Activated naive CD8-positive, alpha-beta T cell treated with anti-CD3 and anti-CD28 coated beads, Interleukin-2, amount 50 U/mL, for 16 hours (primary cell): ENCODE results near the gene ZNF543.
"Not testable (repeated sequence)": the region's sequence is repeated elsewhere in the genome, so short reads cannot be mapped to it uniquely, and the experiment has no call there.

Source experiments
- DNase-seq: peaks from one replicate; pipeline ENCODE4 v3.0.0-alpha.2; 2020; ENCODE audit warnings: low read depth, low spot score

ZNF543 gene

DNA sequence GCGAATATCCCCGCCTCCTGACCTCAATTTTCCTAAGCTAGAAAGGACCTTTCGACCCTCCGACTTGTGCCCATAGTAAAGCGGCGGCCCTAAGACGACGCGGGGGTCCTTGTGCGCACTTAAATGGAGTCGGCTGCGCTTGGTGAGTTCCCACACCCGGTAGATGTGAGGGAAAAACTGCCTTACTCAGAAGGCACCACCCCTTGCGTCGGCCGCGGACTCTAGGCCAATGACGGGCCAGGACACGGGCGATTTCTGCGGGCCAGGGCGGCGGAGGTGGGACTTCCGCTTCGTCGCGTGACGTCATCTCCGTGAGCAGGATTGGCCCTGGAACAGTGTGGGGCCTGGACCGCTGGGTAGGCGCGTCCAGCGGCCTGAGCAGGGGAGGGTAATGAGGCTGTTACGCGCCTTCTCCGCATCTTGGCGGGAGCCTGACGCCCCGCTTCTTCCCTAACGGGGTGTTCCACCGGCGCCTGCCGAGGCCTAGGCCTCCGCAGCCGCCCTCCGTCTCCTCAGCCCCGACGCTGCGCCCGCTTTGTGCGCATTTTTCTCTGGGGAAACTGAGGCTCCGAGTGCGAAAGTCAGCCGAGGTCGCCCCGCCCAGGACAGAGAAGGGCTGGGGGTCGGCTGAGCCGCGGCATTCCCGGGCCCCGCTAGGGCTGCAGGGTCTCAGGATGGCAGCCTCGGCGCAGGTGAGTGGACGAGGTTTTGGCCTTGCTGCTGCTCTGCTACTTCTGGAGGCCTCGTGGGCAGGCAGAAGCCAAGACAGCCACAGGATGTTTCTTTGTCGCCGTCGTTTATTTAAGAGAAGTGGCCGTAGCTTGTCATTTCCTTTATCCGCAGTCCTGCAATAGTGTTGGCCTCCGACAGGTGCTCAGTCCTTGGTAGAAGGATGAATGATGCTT, at the start of gene ZNF543:
Gene ZNF543, plus strand, starts transcription at position 293 of the 905 bp plus-strand sequence. Its CDS starts 382 bp downstream, at position 675.
- DNase-seq, result peak; percentile 85

DNA sequence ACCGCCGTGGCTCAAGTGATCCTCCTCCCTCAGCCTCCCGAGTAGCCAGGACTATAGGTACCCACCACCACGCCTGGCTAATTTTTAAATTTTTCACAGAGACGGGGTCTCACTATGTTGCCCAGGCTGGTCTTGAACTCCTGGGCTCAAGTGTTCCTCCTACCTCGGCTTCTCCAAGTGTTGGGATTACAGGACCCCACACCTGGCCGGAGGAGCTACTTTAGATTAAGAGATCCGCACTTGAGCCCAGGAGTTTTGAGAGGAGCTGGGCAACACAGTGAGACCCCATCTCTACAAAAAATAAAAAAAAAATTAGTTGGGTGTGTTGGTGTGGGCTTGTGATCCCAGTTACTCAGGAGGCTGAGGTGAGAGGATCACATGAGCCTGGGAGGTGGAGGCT, 49.0 kb upstream of the ZNF543 start:
- DNase-seq, result no peak

DNA sequence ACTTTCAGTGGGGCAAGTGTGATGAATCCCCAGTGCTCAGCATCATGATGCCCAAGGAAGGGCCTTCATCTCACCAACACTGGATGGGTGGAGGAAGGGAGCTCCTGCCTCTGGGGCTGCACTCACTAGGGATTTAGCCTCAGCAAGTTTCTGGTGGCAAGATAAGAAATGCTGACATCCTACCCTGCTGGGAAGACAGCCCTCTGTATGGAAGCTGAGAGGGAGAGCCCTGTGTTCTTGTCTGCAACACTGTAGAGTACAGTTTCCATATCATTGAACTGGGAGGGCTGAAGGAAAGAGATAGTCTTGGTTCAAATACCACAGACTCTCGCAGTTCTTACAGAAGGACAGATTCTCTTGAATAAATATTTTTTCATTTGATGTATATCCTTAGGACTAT, 47.3 kb upstream of the ZNF543 start:
- no peak for DNase-seq

DNA sequence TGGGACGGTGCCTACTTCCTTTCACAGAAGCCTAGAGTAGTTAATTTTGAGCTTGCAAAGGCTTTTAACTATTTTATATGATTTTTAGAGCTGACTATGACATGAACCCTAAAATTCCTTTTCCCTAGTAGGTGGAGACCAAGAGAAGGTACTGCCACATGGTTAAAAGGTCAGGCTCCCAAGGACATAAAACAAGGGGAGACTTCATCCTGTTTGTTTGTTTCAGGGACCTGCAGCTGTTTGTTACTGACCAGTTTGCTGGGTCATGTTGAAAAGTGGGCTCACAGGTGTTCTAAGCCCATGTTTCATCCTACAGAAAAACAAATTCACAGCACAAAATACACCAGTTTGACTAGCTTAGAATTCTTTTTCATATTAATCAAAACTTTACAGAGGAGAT, 43.8 kb upstream of the ZNF543 start:
- no peak for DNase-seq

DNA sequence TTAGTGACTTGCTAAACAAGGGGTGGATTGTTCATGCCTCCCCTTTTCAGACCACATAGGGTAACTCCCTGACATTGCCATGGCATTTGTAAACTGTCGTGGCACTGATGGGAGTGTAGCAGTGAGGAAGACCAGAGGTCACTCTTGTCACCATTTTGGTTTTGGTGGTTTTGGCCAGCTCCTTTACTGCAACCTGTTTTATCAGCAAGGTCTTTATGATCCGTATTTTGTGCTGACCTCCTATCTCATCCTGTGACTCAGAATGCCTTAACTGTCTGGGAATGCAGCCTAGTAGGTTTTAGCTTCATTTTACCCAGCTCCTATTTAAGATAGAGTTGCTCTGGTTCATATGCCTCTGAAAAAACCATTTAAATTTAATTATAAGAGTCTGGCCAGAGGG, 41.8 kb upstream of the ZNF543 start:
- DNase-seq, result not testable (repeated sequence)

DNA sequence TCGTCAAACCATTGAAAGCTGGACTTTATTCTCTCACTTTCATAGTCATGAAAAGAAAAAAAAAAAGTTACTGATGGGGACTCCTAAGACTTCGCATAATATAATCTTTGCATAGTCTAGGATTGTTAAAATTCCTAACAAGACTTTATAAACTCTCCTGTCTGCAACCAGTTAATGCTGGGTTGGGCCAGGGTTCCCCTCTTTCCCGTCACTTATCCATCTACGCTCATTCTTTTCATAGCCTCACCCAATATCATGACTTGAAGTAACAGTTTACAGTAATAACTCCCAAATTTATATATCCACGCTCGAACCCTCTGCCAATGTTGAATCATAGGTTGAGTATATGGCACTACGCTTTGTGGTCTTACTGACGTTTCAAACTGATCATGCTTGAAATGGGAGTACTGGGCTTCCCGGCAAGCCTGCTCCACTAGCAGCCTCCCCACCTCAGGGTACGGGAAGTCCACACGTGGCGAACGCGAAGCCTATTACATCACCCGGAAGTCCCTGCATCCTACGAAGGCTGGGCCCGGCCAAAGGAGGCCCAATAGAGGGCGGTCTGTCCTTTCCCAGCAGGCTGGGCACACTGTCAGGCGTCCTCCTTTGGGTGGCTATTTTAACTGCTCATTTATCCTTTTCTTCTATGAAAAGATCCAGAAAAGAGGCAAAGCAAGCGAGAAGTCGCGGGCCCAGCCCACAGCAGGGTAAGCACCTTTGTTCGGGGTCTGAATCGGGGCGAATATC, 40.7 kb upstream of the ZNF543 start:
- DNase-seq, result peak; percentile 64

DNA sequence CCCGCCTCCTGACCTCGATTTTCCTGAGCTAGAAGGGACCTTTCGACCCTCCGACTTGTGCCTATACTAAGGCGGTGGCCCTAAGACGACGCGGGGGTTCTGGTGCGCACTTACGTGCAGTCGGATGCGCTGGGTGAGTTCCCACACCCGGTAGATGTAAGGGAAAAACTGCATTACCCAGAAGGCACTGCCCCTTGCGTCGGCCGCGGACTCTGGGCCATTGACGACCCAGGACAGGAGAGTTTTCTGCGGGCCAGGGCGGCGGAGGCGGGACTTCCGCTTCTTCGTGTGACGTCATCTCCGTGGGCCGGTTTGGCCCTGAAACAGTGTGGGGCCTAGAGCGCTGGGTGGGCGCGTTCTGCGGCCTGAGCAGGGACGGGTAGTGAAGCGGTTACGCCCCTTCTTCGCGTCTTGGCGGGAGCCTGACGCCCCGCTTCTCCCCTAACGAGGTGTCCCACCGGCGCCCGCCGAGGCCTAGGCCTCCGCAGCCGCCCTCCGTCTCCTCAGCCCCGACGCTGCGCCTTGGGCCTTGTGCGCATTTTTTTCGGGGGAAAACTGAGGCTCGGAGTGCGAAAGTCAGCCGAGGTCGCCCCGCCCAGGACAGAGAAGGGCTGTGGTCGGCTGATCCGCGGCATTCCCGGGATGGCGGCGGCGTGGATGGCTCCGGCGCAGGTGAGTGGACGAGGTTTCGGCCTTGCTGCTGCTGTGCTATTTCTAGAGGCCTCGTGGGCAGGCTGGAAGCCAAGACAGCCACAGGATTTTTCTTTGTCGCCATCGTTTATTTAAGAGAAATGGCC, 39.9 kb upstream of the ZNF543 start, which contains the start of gene ZNF460:
Gene ZNF460, plus strand, starts transcription at position 321 of the 797 bp plus-strand sequence. Its CDS starts 322 bp downstream, at position 643.
- peak; percentile 95 for DNase-seq

DNA sequence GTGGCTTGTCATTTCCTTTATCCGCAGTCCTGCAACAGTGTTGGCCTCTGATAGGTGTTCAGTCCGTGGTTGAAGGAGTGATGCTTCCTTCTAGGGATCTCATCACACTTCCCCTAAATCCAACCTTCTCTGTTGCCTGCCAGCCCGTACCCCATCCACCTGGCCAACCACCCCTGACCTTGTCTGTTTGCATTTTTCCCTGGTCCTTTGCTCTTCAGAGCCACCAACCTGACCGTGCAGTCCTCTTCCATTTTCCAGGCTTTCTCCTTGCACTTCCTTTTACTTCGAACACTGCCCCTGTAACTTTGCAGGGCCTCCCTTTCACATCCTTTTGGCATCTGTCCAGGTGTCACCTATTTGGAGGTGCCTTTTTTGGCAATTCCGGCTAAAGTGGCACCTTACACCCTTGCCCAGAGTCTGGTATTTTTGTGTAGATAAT, 39.3 kb upstream of the ZNF543 start:
- no peak for DNase-seq

DNA sequence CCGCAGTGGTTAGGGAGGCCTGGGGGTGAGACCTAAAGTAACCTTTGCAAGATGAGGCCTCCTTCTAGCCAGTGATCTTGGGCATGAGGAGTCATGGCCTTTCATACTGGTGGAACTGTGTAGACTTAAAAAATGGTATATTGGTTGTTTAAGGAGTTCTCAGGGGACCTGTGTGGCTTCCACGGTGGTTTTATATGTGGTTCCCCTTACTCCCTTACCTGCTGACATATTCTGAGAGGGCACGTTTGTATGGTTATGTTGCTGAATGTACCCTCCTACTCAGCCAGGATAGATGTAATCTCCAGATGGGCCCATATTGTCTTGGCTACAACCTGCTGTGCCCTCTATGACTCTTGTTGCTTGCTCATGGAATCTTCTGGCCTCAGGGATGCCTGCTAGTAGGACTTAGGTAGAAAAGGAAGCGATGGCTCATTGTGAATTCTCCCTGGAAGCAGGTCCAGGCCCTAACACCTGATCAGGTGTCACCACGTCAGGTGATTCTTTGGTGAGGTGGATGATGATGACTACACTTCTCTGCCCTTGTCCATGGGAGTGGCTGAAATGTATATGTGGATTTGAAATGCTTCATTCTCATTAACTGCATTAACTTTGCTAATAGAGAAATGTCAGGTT, 38.1 kb upstream of the ZNF543 start:
- no peak for DNase-seq

DNA sequence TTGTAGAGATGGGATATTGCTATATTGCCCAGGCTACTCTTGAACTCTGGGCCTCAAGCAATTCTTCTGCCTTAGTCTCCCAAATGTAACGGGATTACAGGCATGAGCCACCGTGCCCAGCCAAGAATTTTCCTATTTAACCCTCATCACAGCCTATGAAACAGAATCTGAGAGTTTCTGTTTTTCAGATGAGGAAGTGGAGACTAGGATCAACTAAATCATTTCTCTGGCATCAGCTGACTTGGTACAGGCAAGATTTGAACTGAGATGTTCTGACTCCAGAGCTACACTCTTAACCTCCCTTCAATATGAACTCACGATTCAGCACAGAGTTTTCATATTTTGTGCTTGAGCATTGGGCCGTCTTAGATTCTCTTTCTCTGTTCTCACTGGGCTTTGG, 31.9 kb upstream of the ZNF543 start:
- no peak for DNase-seq

DNA sequence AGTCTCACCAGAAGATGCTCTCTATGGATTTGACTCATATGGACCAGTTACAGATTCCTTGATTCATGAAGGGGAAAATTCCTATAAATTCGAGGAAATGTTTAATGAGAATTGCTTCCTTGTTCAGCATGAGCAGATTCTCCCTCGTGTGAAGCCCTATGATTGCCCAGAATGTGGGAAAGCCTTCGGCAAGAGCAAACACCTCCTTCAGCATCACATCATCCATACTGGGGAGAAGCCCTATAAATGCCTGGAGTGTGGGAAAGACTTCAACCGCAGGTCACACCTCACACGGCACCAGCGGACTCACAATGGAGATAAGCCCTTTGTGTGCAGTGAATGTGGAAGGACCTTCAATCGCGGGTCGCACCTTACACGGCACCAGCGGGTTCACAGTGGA, 29.3 kb upstream of the ZNF543 start:
- no peak for DNase-seq

DNA sequence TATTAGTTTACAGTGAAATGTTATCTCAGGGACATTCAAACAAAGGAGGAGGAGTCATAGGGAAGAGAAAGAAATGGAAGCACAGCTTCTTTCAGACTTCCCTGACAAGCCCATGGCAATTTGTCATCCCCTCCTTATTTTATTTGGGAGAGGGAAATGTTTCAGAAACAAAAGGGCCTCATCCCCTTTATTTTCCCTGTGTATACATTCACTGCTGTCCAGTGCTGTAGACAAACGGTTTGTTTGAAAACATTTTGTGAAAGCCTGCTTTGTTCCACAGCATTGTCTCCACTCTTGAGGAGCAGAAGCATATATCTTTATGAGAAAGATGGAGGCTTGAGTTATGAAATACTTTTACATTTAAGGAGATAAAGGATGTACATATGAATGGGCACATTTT, 27.7 kb upstream of the ZNF543 start:
- DNase-seq, result no peak

DNA sequence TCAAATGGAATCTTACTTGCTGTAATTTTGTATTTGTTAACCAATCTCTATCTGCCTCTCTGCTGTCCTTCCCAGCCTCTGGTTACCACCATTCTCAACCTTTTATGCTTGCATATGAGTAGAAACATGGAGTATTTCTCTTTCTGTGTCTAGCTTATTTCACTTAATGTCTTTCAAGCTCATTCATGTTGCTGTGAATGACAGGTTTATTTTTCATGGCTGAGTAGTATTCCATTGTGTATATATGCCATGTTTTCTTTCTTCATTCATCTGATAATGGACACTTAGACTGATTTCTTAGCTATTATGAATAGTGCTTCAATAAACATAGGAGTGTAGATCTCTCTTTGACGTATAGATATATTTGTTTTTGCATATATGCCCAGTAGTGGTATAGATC, 26.6 kb upstream of the ZNF543 start:
- DNase-seq, result no peak

DNA sequence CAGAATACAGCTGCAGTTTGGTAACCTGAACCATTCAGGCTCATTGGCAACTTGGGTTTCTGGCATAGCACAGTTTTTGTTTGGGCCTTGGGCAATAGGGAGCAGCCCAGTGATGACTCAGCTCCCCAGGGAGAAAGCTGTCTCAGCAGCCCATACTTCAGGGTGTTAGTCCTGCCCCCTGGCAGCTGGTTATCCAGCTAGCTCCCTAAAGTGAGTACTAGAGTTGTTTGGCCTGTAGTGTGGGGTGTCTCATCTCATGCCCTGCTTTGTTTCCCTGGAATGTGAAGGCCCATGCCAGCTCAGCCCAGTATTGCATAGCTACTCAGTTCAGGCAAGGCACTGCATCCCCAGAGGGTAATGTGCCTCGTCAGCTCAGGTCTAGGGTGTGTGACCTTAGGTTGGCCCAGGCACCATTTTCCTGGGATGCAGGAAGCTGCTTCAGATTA, 18.2 kb upstream of the ZNF543 start:
- no peak for DNase-seq

DNA sequence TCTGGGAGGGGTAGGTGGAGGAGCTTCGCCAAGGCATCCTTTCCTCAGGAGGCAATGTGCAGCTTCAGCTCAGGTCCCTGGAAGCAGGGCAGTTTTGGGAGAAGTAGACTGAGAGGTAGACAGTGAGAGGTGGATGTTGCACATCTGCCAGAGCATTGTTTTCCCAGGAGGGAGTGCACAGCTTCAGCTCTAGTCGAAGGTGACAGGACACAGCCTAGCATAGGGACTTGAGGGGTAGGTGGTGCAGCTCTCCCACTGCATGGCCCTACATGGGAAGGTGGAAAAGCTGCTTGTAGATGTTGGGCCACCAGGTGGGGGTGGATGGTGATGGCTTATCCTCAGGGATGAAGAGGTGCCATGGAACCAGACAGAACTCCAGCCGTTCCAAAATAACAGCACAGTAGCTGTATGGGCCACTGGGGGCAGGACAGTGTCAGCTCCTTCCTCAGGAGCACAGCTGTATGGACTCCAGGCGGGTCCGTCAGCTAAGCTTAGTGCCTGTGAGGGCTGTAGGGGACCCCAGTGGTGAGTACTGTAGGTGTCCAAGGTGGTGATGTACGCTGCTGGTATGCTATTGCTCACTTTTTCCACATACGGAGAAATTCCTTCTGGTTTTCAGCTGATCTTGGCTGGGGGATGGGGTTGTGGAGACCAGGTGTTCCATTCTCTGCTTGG, 17.4 kb upstream of the ZNF543 start:
- DNase-seq, result no peak

DNA sequence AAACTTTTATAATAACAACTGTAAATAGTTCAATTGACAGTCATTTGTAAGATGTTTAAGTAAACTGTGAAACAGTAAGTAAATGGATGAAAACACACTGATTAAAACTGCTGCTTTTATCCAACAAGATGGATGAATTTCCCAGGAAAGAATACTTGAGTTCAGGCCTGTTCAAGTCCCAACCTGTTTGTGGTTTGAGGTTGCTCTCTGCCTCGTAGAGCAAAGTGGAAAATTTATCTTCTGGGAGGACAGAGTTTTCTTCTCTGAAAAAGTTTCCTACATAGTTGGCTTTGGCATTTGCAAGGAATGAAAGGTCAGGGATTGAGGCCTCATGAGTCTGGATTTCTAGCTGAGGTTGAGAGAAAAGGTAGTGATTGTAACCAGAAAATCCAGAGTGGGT, 15.2 kb upstream of the ZNF543 start:
- no peak for DNase-seq

DNA sequence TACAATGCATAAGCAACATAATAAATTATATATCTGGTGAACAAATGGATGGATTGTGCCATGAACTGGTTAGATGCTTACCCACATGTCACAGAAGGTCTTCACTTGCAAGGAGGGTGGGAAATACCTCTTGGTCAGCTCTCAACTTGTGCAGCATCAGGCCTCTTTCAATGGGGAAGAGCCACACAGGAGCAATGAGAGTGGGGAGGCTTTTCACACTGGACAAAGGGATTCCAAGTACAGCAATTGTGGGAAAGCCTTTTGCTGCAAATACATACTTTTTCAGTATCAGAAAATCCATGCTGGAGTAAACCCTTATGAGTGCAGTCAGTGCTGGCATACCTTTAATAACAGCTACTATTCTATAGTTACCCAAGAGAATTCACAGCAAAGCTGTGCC, 11.8 kb upstream of the ZNF543 start:
- DNase-seq, result no peak

DNA sequence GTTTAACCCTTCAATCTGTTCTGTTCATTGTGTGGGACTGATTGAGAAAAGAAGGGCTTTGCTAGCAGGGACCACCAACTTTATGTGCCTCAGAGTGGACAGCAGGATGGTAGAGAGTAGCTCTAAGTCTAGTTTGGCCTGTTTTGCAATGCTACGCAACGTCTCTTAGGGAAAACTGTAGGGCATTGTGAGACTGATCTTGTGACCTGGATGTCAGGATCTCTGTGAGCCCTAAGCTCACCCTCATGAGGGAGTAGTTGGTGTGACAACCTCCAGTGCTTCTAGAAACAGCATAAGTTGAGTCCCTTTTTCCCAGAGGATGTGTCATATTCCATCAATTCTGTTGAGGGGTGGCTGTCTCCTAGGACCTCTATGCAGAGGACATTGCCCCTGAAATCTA, 9.5 kb upstream of the ZNF543 start:
- no peak for DNase-seq

DNA sequence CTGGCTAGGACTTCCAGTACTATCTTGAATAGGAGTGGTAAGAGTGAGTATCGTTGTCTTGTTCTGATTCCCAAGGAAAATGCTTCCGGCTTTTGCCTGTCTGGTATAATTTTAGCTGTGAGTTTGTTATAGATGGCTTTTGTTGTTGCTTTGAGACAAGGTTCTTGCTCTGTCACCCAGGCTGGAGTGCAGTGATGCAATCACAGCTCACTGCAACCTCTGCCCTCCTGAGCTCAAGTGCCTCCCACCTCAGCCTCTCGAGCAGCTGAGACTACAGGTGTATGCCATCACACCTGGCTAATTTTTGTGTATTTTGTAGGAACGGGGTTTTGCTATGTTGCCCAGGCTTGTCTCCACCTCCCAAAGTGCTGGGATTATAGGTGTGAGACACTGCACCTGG, 6.1 kb upstream of the ZNF543 start:
- DNase-seq, result no peak

DNA sequence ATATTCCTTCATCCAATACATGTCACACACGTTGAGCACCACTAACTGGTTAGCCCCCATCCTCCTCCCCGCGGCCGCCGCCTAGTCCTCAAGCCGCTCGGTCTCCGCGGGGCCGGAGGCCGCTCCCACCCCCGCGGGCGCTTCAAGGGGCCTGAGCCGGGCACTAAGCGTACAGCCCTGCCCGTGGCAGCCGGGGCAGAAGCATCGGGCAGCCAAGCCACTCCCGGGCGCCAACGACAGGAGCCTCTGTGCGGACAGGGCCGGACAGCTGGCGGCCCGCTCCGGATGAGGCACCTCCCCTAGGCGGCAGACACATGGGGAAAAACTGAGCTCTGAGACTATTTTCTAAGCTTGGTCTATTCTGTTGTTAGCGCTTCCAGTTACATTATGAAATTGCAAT, 2.8 kb upstream of the ZNF543 start:
- no peak for DNase-seq

DNA sequence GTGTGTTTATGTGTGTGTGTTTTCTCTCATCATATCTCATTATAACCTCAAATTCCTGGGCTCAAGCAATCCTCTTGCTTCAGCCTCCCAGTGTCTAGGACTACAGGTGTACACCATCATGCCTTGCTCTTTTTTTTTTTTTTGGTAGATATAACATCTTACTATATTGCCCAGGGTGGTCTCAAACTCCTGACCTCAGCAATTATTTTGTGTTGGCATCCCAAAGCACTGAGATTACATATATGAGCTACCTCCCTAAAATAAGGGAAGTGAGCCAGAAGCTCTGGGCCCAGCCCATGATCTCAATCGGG, 448 bp upstream of the ZNF543 start:
- no peak for DNase-seq
